Astrocyte of the spinal cord (primary cell): ENCODE data around the gene ALK.

Experiments
- DNase-seq: peaks from one replicate; pipeline ENCODE4 v3.0.0; 2011; ENCODE audit warnings: low read depth, low spot score
- H3K4me3 ChIP-seq: 2 replicates; pipeline ENCODE4 v1.5.1; 2011; ENCODE audit warnings: low read depth, mild to moderate bottlenecking, low read length, moderate library complexity
- in situ Hi-C: cut with HindIII; loops from 2 replicates; pipeline ENCODE4 v1.10.0; 2017; ENCODE audit warnings: low sequenced_read_pairs
- TF ChIP-seq, protein P1 (sequence below): IDR thresholded peaks from 2 replicates; pipeline ENCODE4 v1.5.1; 2012; ENCODE audit warnings: low read depth, mild to moderate bottlenecking, low read length, inconsistent platforms

ALK gene

DNA sequence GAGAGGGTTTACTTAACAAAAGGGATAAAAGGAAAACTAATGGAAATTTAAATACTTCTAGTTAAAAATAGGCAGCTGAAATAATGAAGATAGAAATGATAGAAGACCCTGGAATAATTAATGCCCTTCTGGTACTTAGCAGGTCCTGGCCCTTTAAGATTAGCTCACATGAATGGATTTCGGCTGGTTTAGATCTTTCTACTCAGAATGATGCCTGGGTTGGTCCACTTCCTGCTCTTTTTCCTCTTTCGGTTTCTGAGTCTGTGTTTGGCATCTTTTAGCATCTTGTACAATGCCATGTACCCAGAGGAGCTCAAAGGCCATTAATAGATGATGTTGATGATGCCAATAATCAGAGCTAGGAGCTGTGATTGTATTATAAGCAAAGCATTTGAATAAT, 515.7 kb downstream of the ALK start:
- TF ChIP-seq, protein P1, sequence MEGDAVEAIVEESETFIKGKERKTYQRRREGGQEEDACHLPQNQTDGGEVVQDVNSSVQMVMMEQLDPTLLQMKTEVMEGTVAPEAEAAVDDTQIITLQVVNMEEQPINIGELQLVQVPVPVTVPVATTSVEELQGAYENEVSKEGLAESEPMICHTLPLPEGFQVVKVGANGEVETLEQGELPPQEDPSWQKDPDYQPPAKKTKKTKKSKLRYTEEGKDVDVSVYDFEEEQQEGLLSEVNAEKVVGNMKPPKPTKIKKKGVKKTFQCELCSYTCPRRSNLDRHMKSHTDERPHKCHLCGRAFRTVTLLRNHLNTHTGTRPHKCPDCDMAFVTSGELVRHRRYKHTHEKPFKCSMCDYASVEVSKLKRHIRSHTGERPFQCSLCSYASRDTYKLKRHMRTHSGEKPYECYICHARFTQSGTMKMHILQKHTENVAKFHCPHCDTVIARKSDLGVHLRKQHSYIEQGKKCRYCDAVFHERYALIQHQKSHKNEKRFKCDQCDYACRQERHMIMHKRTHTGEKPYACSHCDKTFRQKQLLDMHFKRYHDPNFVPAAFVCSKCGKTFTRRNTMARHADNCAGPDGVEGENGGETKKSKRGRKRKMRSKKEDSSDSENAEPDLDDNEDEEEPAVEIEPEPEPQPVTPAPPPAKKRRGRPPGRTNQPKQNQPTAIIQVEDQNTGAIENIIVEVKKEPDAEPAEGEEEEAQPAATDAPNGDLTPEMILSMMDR: no peak
- DNase-seq: no peak
- no peak overlapping the region for H3K4me3 ChIP-seq
- in situ Hi-C loops: no loop called here

DNA sequence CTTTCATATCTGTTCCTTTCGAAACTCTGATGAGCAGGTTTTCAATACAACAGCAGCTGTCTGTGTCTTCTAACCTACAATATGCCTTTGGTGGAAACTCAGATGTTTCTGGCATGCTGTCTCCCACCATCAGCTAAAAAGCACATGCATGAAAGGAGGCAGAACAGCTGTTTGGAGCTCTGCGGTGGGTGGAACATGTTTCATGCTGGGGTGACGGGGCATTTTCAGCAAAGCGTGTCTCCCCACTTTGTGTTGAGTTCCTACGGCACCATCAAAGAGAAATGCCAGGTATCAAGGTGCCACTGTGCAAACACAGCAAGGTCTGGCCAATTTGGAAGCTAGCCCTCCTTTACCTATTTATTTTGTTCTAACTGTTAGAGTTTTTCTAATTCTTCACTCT, 516.1 kb downstream of the ALK start:
- DNase-seq: no peak
- TF ChIP-seq, protein P1: no peak
- H3K4me3 ChIP-seq: no peak overlapping the region
- in situ Hi-C loops: no loop called here

DNA sequence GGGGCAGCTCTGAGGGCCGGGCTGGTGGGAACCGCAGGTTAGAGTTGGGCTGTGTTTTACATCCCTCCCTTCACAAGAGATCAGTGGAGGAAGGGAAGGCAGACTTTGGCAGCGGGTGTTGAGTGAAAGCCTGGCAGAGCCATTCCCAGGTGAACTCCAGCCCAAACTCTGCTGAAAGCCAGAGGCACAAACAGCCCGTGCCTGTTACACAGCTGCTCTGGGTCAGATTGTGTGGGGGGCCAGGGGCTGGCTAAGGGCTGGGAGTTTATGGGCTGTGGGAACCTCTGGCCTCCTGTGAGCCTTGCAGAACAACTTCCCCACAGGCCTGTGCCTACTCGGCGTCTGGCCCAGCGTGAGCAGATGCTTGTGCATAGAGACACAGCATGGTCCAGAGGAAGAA, 519.4 kb downstream of the ALK start:
- no peak overlapping the region for H3K4me3 ChIP-seq
- TF ChIP-seq, protein P1: no peak
- DNase-seq: no peak
- in situ Hi-C loops: no loop called here

DNA sequence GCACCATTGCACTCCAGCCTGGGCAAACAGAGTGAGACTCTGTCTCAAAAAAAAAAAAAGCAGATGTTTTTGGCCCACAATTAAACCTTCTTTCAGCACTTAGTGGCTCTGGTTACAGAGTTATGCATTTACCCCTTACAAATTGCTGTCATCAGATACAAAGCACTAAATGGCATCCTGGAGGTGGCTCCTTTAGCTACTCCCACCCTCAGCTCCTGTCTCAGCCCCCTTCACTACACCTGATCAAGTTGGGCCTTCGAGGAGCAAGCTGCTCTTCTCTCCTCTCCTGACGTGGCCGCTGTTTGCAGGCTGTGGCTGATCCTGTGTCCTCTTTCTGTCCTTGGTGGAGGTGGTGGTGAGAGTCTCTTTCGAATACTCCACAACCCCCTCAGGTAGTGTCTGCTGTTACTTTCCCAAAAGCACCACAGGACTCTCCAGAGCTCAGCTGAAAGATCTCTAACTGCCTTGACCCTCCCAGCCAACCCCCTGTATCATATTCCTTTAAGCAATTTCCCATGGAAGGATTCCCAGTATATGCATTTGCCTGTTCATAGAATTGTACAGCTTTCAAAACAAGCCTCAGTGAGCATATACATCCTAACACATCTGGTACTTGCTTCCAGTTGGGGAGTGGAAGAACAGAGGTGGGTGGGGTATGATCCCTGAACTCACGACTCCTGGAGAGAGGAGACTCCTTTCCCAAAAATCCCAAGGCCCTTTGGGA, 520.3 kb downstream of the ALK start:
- no peak for DNase-seq
- in situ Hi-C loops: no loop called here
- no peak overlapping the region for H3K4me3 ChIP-seq
- TF ChIP-seq, protein P1: no peak

DNA sequence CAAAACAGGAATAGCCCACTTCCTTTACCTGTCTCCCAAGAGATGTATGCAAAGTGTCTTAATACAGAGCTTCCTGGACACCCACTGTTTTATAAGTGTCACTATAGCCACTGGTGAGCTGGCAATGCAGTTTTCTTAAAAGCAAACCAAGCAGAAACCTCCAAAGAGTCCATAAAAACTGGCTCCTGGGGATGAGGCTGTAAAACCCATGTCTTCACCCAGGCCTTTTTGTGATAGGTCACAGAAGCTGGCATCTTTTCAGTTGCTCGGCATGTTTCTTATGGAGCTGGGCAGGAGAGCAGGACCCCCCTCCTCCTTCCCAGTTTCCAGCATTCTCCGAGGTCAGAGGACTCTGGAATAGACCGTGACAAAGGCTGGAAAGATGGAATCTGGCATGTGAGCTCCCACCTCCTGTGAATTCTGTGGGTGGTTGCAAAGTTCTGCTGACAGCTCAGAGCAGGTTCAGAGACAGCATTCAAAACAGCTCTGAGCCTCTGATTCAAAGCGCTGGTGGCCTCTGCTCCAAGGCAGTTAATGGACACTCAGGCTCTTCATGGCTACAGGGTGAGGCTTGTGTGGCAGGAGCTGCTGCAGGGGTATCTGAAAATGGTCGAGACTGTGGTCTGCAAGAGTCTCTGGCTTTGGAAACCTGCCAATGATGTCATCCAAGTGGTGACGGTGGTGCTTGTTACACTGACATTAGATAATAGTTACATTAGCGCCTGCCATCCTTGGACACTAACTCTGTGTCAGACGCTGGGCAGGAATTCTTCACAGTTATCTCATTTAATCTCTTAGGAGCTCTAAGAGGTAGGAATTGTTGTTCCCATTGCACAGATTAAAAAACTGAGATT, 522.8 kb downstream of the ALK start:
- no peak overlapping the region for H3K4me3 ChIP-seq
- in situ Hi-C loops: no loop called here
- TF ChIP-seq, protein P1: no peak
- DNase-seq: no peak

DNA sequence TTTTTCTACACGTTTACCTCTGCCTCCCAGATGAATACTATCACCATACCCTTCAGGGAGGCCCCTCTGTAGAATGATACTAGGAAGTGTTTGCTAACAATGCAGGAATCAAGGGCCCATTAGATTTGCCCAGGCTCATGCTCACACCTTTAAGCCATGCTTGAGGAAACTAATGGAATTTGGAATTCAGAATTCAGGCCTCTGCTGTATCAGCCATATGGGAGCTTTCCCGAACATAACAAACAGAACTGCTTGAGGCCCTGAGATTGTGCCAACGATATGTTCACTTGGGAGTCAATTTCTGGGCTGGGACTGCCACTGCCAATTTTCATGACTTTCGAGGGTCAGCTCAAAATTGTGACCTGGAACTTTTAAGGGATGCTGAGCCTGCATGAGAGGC, 523.7 kb downstream of the ALK start:
- in situ Hi-C loops: no loop called here
- H3K4me3 ChIP-seq: no peak overlapping the region
- DNase-seq: no peak
- TF ChIP-seq, protein P1: no peak
